Stimulated activated CD4-positive, alpha-beta T cell treated with anti-CD3 and anti-CD28 coated beads, TNF-alpha, amount 100 ng/mL, for 4 hours (primary cell): ENCODE results near the gene ETHE1.
A peak's percentile ranks its signal among the peaks of the same experiment; 100 is the strongest.
"Not testable (repeated sequence)": the region's sequence is repeated elsewhere in the genome, so short reads cannot be mapped to it uniquely, and the experiment has no call there.

Experiments used
- DNase-seq, 3 experiments: peaks; one replicate each; pipeline ENCODE4 v3.0.0-alpha.2; 2020; ENCODE audit warnings: low read depth in 3 of 3

ETHE1 gene

DNA sequence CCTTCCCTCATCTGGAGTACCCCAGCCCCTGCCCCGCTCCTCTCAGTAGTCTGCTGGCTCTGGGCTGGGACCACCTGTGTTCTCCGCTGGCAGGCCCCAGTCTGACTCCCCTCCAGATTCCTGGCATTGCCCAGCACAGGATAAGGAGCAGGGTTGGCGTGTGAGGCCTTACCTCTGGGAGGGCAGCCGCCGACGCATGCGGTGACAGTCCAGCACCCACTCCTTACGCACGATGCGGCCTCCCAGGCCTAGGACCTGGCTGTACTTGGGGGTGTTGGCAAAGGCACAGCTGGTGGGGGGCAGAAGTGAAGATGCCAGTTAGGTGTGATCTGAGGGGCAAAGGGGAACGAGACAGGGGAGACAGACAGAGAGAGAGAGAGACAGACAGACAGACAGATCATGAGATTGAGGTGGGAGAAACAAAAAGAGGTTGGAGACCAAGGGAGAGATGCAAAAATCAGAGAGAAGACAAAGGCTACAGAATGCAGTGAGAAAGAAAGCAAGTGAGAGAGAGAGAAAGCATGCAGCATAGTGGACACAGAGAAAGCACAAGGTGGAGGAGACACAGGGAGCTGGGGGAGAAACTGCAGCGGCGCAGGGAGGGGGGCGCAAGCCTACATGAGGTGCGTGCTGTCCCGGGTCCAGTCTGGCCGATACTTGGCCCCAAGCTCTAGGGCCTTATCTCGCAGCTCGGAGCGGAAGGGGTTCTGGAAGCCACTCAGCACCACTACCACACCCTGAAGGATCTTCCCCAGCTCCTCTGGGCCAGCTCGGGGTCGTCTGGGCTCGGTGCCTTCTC, 24.6 kb upstream of the ETHE1 start:
- no peak for DNase-seq

GRCh38 chr19:43548706-43549105, 21.7 kb upstream of the ETHE1 start:
- DNase-seq: no peak

- DNase-seq: not testable (repeated sequence)
Observed at GRCh38 chr19:43547926-43548325, 20.9 kb upstream of the ETHE1 start.

DNA sequence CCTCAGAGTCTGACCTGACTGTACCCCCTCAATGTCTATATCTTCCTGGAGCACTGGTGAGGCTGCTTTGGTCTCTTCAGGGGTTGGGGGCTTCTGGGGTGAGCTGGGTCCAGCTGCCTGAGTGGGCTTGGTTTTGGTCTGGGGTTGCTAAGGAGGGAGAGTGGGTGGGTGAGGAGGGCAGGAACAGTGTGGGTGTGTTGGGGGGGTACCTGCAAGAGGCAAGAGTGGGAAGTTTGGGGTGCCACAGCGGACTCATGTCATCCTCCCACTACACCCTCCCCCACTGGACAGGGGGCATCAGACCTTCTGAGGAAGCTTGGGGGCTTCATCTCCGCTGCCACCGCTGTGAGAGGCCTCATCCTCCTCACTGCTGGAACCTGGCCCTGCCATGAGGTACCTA, 19.6 kb upstream of the ETHE1 start:
- DNase-seq: no peak

DNA sequence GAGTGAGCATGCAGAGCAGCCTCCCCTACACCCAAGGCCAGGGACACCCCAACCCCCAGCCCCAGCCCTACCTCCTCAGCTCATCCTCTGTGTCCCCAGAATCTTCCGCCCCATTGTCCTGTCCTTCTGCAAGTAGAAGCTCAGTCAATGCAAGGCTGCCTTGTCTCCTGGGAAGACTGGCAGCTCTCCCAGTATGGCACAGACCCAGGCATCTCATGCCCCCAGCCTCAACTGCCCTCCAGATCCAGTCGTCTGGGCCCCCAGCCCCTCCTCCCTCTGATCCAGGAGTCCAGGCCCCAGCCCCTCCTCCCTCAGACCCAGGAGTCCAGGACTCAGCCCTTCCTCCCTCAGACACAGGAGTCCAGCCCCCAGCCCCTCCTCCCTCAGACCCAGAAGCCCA, 19.0 kb upstream of the ETHE1 start:
- no peak for DNase-seq

- DNase-seq: no peak
Observed at GRCh38 chr19:43545276-43545675, 18.3 kb upstream of the ETHE1 start.

DNA sequence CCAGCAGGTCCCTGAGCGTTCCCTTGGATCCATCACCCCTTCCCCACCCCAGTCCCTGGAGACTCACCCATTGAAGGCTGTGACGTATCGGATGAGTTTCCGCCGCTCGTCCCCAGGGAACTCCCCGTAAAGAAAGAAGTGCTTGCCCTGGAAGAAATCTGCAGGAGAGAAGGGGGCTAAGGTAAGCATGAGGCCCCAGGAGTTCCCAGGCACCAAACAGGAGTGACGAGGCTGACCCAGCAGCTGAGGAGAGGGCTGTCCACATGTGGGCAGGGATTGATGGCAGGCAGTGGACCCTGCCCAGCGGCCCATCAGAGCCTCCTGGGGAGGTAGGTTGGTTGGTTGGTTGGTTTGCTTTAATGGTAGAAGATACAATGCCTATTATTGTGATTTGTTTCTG, 17.1 kb upstream of the ETHE1 start:
- no peak for DNase-seq

DNA sequence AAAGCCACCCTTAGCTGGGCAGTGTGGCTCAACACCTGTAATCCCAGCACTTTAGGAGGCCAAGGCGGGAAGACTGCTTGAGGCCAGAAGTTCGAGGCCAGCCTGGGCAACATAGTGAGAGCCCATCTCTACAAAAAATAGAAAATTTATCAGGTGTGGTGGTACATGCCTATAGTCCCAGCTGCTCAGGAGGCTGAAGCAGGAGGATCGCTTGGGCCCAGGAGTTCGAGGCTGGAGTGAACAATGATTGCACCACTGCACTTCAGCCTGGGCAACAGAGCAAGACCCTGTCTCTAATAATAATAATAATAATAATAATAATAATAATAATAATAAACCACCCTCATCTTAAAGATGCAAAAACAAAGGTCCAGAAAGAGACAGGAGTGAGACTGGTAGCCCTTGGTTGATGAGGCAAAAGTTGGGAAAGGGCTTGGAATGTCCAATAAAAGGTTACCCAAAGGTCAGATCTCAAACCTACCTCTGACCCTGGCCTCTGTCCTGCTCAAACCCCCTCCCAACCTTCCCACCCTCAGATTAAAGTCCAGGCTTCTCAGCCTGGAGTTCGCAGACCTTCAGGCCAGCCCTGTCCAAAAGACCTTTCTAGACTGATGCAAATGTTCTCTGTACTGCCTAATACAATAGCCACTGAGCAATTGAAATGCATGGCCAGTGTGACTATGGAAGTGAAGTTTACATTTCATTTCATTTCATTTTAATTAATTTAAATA, 15.1 kb upstream of the ETHE1 start:
- DNase-seq: no peak

DNA sequence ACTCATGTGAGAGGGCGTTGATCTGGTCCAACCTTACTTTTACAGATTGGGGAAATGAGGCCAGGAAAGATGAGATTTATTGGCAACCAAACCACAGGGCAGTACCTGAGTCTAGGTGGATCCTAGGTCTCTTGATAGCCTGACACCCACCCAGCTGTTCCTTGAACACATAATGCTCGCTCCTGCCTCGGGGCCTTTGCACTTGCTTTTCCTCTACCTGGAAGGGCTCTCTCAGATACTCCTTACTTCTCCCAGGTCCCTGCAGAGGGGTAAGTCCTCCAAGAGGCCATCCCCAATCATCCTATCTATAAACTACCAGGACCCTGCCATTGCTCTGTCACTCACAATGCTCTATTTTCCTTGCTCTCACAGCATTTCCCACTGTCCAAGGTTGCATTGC, 13.4 kb upstream of the ETHE1 start:
- DNase-seq: no peak

- no peak for DNase-seq
Observed at GRCh38 chr19:43538922-43539321, 11.9 kb upstream of the ETHE1 start.

DNA sequence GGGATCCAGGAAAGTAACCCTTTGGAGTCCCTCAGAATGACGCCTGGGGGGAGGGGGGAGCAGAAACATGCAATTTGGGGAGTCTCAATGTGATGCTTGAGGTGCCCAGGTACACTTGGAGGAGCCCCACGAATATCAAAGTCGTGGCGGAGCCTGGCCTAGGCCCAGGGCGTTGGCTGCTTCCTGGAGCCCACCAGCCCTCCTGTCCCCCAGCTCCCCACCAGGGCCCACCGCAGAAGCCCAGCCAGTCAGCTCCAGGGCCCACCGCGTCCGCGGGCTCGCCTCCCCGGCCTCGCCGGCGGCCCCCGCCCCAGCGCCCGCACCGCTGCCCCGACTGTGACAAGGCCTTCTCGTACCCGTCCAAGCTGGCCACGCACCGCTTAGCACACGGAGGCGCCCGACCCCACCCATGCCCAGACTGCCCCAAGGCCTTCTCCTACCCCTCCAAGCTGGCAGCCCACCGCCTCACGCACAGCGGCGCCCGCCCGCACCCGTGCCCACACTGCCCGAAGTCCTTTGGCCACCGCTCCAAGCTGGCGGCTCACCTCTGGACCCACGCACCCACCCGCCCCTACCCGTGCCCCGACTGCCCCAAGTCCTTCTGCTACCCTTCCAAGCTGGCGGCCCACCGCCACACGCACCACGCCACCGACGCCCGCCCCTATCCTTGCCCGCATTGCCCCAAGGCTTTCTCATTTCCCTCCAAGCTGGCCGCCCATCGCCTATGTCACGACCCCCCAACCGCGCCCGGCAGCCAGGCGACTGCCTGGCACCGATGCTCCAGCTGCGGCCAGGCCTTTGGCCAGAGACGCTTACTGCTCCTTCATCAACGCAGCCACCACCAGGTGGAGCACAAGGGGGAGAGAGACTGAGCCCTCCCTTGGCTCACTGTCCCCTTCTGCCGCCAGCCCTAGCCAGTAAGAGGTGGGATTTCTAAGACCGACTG, 8.1 kb upstream of the ETHE1 start:
- DNase-seq: no peak

GRCh38 chr19:43534305-43534815, 7.4 kb upstream of the ETHE1 start:
- no peak for DNase-seq

DNA sequence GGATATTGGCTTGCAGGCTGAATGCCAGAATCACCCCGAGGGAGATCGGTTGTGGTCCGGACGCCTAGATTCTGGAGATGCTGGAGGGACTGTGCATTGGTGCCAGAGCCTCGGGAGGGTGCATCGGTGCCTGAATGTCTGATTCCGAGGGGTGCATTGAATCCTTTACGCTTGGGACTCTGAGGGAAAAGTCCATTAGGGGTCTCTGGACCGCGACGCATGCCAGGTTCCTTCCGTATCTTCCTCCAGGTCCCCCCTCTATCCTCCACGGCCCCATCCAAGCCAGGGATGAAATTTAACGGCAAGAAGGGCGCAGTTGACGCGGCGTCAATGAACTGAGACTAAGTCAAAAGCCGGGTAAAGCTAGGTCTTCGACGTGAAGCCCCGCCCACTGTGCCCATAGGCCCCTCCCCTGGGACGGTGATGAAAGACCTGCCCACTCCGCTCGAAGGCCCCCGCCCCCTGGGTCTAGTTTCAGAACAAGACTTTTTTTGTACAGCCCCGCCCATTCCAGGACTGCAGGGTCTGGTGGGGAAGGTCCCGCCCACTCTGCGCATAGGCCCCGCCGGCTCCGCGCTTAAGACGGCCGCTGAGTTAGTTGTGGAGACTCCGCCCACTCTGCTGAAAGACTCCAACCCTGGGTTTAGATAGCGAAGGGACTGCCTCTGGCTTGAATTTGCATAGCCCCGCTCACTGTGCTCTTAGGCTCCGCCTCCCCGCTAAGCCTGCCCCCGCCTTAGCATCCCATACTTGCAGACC, 6.7 kb upstream of the ETHE1 start:
- DNase-seq: peak; percentile 87 to 88 (median 88)

GRCh38 chr19:43532962-43533545, 6.1 kb upstream of the ETHE1 start, which contains the start of gene ZNF575:
Gene ZNF575 (plus strand): TSS chr19:43533188. CDS start chr19:43534423, 1,235 bp downstream.
- DNase-seq: peak; percentile 66 to 78 (median 77)

- no peak for DNase-seq
Observed at GRCh38 chr19:43532571-43532961, 5.6 kb upstream of the ETHE1 start.

DNA sequence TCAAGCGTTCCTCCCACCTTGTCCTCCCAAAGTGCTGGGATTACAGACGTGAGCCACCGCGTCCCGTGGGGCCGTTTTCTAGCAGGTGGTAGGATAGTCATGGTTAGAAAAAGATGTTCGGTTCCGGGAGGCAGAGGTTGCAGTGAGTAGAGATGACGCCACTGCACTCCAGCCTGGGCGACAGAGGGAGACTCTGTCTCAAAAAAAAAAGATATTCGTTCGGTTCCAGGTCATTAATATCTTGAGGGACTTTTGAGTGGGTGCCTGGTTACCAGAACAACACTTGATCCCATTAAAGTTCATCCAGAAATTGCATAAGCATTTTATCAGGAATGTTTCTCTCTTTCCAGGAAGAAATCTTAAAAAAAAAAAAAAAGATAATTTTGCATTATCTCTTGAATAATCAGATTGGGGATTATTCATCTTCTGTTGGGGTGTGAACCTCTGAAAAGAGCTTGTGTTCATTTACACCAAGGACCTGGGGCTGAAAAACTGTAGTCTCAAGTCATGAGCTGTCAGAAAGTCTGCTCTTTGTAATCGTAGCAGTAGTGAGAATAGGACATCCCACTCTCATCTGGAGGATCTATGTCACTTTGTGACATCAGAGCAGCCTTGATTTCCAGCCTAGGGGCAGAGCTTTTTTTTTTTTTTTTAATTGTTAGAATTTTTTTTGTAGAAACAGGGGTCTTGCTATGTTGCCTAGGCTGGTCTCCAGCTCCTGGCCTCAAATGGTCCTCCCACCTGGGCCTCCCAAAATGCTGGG, 1.0 kb upstream of the ETHE1 start:
- DNase-seq: no peak

GRCh38 chr19:43525836-43526771, 897 bp downstream of the ETHE1 start:
- peak in 1 of 3 experiments; percentile 8 for DNase-seq

DNA sequence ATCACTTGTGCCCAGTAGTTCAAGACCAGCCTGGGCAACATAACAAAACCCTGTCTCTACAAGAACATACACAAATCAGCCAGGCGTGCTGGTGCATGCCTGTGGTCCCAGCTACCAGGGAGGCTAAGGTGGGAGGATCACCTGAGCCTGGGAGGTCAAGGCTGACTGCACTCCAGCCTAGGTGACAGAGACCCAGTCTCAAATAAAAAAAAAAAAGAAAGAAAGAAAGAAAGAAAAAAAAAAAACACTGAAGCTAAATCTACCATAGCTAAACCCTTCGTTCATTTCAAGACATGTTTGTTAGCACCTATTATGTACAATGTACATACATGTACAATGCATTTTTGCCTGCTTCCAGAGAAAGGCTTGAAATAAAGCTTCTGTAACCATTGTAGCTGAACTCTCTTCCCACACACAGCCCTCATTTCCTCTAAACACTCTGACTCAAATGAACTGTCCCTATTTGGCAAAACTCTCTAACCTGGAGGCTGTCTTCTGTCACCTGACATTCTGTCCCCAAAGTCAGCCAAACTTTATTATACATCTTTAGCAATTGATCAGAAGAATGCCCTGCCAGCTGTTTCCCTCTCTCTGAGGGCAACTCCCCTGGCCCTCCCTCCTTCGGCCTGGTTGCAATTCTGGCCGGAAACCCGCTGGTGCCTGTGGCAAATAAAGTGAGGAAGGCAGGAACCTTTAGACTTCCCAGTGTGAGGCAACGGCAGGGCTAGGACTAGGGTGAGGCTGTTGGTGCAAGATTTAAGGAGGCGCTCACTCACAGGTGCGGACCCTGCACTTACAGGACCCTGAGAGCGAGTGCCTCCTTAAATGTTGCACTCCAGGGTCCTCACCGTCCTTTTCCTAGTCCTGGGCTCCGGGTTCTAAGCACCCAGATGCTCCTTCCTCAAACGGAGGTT, 1.8 kb downstream of the ETHE1 start:
- DNase-seq: peak in 2 of 3 experiments; percentile 18 to 20
